Ishikawa (cell line): ENCODE data around the gene SBNO1.

ENCODE experiments used
- CEBPB ChIP-seq: IDR thresholded peaks from 2 replicates; pipeline ENCODE4 v1.6.1; 2012
- CREB1 ChIP-seq: IDR thresholded peaks from 2 replicates; pipeline ENCODE4 v1.6.1; 2012; ENCODE audit warnings: low read depth
- EGR1 ChIP-seq: IDR thresholded peaks from 2 replicates; pipeline ENCODE4 v1.6.1; 2012
- EP300 ChIP-seq: IDR thresholded peaks from 2 replicates; pipeline ENCODE4 v1.6.1; 2012; ENCODE audit warnings: borderline replicate concordance
- FOXM1 ChIP-seq: IDR thresholded peaks from 2 replicates; pipeline ENCODE4 v1.6.1; 2012; ENCODE audit warnings: low read depth, borderline replicate concordance
- NFIC ChIP-seq: IDR thresholded peaks from 2 replicates; pipeline ENCODE4 v1.6.1; 2012
- RAD21 ChIP-seq: IDR thresholded peaks from 2 replicates; pipeline ENCODE4 v1.6.1; 2012; ENCODE audit warnings: low read depth
- TAF1 ChIP-seq: IDR thresholded peaks from 2 replicates; pipeline ENCODE4 v1.6.1; 2012; ENCODE audit warnings: low read depth, mild to moderate bottlenecking
- TCF12 ChIP-seq: IDR thresholded peaks from 2 replicates; pipeline ENCODE4 v1.6.1; 2012; ENCODE audit warnings: low read depth
- TEAD4 ChIP-seq: IDR thresholded peaks from 2 replicates; pipeline ENCODE4 v1.6.1; 2012
- YY1 ChIP-seq: IDR thresholded peaks from 2 replicates; pipeline ENCODE4 v1.6.1; 2012; ENCODE audit warnings: low read depth
- ZBTB7A ChIP-seq: IDR thresholded peaks from 2 replicates; pipeline ENCODE4 v1.6.1; 2012; ENCODE audit warnings: low read depth
- TF ChIP-seq, protein P1 (sequence below): IDR thresholded peaks from 2 replicates; pipeline ENCODE4 v1.6.1; 2012; ENCODE audit warnings: low read depth, mild to moderate bottlenecking
- TF ChIP-seq, protein P2 (sequence below): IDR thresholded peaks from 2 replicates; pipeline ENCODE4 v1.6.1; 2012
- TF ChIP-seq, protein P3 (sequence below): IDR thresholded peaks from 2 replicates; pipeline ENCODE4 v1.6.1; 2012

Gene SBNO1

DNA sequence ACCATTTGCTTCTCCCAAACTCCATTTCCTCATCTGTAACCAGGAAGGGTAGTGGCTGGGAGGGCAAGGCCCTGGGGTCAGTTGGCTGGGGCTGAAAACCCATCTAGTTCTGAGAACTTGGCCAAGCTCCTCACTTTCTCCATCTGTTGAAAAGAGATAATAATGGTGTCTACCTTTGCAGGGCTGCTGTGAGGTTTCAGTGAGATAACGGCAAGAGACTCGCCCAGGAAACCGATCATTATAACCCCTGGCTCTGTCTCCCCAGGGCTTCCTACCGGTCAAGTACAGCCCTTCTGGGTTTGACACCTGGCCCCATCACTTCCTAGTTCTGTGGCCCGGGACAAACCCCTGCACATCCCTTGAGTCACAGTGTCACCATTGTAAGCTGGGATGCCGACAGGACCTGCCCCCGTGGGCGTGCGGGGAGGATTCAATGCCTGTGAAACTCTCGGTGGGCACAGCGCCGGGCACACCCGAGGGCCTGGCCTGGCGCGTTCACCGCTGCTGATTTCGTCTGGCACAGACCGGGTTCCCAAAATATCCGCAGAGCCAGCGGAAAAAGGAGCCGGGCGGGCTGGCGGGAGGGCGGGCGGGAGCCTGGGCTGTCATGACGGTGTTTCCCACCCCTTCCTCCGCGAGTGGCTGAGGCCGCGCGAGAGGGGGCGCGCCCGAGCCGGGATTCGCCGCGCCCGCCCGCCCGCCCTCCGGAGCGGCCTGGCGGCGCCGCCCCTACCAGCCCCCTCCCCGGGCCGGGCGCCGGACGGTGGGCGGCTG, 23.7 kb upstream of the SBNO1 start:
- 0 out of 2 replicates have a peak, but pooled peaks have one; percentile 14 for TF ChIP-seq YY1
- no peak for TF ChIP-seq CEBPB
- TF ChIP-seq, protein P1, sequence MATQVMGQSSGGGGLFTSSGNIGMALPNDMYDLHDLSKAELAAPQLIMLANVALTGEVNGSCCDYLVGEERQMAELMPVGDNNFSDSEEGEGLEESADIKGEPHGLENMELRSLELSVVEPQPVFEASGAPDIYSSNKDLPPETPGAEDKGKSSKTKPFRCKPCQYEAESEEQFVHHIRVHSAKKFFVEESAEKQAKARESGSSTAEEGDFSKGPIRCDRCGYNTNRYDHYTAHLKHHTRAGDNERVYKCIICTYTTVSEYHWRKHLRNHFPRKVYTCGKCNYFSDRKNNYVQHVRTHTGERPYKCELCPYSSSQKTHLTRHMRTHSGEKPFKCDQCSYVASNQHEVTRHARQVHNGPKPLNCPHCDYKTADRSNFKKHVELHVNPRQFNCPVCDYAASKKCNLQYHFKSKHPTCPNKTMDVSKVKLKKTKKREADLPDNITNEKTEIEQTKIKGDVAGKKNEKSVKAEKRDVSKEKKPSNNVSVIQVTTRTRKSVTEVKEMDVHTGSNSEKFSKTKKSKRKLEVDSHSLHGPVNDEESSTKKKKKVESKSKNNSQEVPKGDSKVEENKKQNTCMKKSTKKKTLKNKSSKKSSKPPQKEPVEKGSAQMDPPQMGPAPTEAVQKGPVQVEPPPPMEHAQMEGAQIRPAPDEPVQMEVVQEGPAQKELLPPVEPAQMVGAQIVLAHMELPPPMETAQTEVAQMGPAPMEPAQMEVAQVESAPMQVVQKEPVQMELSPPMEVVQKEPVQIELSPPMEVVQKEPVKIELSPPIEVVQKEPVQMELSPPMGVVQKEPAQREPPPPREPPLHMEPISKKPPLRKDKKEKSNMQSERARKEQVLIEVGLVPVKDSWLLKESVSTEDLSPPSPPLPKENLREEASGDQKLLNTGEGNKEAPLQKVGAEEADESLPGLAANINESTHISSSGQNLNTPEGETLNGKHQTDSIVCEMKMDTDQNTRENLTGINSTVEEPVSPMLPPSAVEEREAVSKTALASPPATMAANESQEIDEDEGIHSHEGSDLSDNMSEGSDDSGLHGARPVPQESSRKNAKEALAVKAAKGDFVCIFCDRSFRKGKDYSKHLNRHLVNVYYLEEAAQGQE: no peak
- TF ChIP-seq TCF12: no peak
- no peak for TF ChIP-seq EGR1

DNA sequence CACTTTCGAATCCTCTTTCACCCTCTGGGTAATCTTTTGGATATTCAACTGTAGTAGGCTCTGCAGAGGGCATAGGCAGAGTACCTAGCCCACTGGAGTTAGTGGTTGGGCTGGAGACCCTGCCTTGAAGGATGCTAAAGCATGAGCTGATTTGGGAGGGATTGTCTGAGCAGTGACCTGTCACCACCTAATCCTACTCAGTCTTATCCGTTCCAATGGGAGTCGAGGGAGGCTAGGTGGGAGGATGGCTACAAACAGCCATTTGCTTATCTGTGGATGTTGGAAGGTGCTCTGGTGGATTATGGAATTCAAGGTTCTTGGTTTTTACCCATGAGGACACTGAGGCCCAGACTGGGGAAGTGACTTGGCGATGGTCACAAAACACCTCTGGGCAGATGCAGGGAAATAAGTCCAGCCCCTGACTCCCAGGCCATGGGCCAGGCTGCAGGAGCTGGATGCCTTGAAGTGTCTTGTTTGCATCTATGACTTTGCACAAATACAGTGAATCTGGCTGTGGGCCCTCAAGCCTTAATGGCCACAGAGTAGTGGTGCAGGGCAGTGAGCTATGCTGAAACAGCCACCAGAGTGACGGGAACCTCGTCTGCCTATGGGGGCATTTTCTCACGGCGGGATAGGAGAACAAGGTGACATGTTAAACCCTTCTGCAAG, 23.0 kb upstream of the SBNO1 start:
- TF ChIP-seq TAF1 (no peak), CEBPB (no peak), YY1 (no peak), CREB1 (no peak)

DNA sequence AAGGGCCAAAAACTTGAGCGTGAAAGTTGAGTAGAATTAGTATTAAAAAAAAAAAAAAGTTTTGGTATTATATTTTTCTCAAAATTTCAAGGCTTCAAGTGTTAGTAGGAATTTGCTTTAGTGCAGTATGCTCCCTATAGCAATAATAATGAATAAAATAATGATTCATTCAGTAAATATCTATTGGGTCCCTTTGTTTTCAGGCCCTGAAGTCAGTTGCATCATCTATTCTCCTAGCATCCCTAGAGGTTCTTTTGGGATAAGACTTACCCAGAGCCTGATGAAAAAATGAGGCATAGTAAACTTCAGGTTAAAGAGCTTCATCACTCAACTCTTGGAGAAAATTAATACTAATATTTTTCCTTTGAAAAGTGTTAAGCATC, 20.3 kb upstream of the SBNO1 start:
- TF ChIP-seq EP300: no peak
- peak; percentile 48; the same call in 1 of the 2 replicates for TF ChIP-seq CEBPB

DNA sequence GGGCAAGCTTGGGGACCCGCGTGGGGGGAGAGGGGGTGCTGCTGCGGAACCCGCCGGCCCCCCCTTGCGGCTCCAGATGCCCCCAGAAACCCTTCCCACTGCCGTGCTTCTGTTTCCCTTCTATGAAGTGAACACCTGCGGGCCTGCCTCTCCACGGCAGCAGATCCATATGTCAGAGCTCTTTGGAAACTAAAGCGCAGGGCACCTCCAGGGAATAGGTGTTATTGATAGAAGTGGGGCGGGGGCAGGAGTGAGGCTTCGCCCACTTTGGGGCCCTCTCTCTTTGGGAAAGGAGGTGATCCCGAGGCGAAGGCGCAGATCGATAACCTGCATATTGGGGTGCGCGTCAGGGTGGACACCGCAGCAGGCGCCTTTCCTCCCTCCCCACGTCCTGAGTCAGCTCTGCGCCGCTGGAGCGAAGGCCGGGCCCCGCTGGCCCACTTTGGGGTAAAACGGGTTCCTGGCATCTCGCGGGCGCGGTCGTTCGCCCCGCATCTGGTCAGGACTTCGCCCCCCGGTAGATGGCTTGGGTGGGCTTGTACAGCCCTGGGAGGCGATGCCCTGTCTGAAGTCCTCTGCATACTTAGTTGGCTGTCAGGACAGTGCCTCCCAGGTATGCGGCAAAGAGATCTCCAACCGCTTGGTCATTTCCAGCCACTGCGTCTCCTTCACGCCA, 19.8 kb upstream of the SBNO1 start:
- TF ChIP-seq FOXM1 (no peak), TEAD4 (0 out of 2 replicates have a peak, but pooled peaks have one; percentile 28), ZBTB7A (0 out of 2 replicates have a peak, but pooled peaks have one; percentile 9)

DNA sequence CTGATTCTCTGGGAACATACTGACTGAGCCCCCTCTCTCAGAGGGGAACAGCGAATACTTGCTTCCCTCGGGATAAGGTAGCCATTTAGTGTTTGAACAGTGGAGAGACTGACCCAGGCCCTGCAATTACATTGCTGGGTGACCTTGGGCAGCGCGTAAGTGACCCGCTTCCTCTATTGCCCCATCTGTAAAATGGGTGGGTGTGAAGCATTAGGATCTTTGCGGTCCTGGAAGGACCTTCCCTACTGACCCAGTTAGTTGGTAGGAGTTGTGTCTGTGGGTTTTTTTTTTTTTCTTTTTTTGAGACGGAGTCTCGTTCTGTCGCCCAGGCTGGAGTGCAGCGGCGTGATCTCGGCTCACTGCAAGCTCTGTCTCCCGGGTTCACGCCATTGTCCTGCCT, 18.0 kb upstream of the SBNO1 start:
- TF ChIP-seq, protein P2, sequence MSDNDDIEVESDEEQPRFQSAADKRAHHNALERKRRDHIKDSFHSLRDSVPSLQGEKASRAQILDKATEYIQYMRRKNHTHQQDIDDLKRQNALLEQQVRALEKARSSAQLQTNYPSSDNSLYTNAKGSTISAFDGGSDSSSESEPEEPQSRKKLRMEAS: no peak
- TF ChIP-seq EGR1 (no peak), TAF1 (no peak), FOXM1 (no peak), YY1 (no peak), CEBPB (no peak), ZBTB7A (no peak), RAD21 (no peak), TCF12 (no peak)
- TF ChIP-seq, protein P3, sequence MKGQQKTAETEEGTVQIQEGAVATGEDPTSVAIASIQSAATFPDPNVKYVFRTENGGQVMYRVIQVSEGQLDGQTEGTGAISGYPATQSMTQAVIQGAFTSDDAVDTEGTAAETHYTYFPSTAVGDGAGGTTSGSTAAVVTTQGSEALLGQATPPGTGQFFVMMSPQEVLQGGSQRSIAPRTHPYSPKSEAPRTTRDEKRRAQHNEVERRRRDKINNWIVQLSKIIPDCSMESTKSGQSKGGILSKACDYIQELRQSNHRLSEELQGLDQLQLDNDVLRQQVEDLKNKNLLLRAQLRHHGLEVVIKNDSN: no peak
- TF ChIP-seq, protein P1: no peak

DNA sequence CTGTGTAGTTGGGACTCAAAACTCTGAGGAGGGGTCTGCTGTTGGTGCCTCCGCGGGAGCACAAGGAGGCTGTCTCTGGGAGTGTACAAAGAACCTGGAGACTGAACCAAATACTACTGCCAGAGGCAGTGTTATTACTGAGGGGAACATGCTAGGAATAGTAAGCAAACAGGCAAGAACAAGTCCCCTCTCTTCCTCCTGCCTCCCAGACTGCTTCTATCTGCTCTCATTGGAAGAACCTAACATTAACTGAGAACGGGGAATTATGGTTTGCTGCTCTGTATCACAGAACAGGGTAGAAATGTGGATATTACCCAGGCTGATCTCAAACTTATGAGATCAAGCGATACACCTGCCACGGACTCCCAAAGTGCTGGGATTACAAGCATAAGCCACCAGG, 14.7 kb upstream of the SBNO1 start:
- TF ChIP-seq TEAD4 (no peak), EP300 (no peak), FOXM1 (no peak), CEBPB (no peak), CREB1 (no peak), TCF12 (no peak), EGR1 (no peak), NFIC (no peak), YY1 (no peak), TAF1 (no peak), ZBTB7A (no peak), RAD21 (no peak)
- TF ChIP-seq, protein P3: no peak
- TF ChIP-seq, protein P2: no peak
- TF ChIP-seq, protein P1: no peak
